PC-3 (cell line): ENCODE measurements around the gene PPP1R3D. TPM values are rescaled to one million over a fixed set of nuclear protein-coding genes. Genes with fewer than 3 reads are reported as not detected.

ENCODE experiments used
- ATAC-seq: fragments of 200-7000 bp; cut with Tn5 transposase; 2 replicates; pipeline ENCODE4 v1.9.1; 2020; ENCODE audit warnings: mild to moderate bottlenecking, moderate library complexity
- Bru-seq: library from RNA; stranded (reverse); fragments of 400-500 nt; gene quantifications from one replicate; lab custom pipeline; 2021; lab: Mats Ljungman, UMichigan
- BruChase-seq, 2 experiments: library from RNA; stranded (reverse); fragments of 400-500 nt; gene quantifications; one replicate each; lab custom pipeline; 2021; lab: Mats Ljungman, UMichigan
- BruUV-seq: library from RNA; stranded (reverse); fragments of 400-500 nt; replicated peaks from 2 replicates; lab custom pipeline; 2021; lab: Mats Ljungman, UMichigan
- CTCF ChIA-PET: fragments of 300-600 bp; sonication (Branson Sonifier 250); formaldehyde crosslinking; loops from one replicate; lab custom pipeline; 2022; ENCODE audit warnings: antibody characterized with exemption; lab: Charles Lee
- POLR2A ChIA-PET: fragments of 300-600 bp; sonication (Branson Sonifier 250); formaldehyde crosslinking; loops from one replicate; lab custom pipeline; 2022; ENCODE audit warnings: antibody characterized with exemption; ENCODE audit not compliant: unreplicated experiment; lab: Charles Lee
- DNase-seq: peaks from one replicate; pipeline ENCODE4 v3.0.0-alpha.2; 2015
- H2AFZ ChIP-seq: fragments of 300-600 bp; sonication (generic); 2 replicates; pipeline ENCODE4 v1.6.0; 2016; ENCODE audit warnings: antibody characterized with exemption, low read length
- H3F3A ChIP-seq: fragments of 300-600 bp; sonication (generic); one replicate; pipeline ENCODE4 v1.6.0; 2017; ENCODE audit warnings: antibody characterized with exemption, low read length, control low read depth, mild to moderate bottlenecking; ENCODE audit not compliant: unreplicated experiment
- H3K27ac ChIP-seq: fragments of 300-600 bp; sonication (generic); 2 replicates; pipeline ENCODE4 v1.5.1; 2016; ENCODE audit warnings: mild to moderate bottlenecking, low read length
- H3K27me3 ChIP-seq: fragments of 300-600 bp; sonication (generic); 2 replicates; pipeline ENCODE4 v1.6.1; 2016; ENCODE audit warnings: low read length, mixed read lengths
- H3K36me3 ChIP-seq: fragments of 300-600 bp; sonication (generic); 2 replicates; pipeline ENCODE4 v1.6.1; 2016; ENCODE audit warnings: low read depth, mixed run types, low read length, mixed read lengths
- H3K4me1 ChIP-seq: fragments of 300-600 bp; sonication (generic); 2 replicates; pipeline ENCODE4 v1.5.1; 2016; ENCODE audit warnings: low read length; ENCODE audit not compliant: insufficient read depth
- H3K4me2 ChIP-seq: fragments of 300-600 bp; sonication (generic); 2 replicates; pipeline ENCODE4 v1.6.0; 2016; ENCODE audit warnings: low read length
- H3K4me3 ChIP-seq: fragments of 300-600 bp; sonication (generic); 2 replicates; pipeline ENCODE4 v1.5.1; 2016; ENCODE audit warnings: mild to moderate bottlenecking, low read length, mixed read lengths
- H3K79me2 ChIP-seq: fragments of 300-600 bp; sonication (generic); 2 replicates; pipeline ENCODE4 v1.6.1; 2017; ENCODE audit warnings: low read length, mixed read lengths
- H3K9ac ChIP-seq: fragments of 300-600 bp; sonication (generic); 2 replicates; pipeline ENCODE4 v1.6.0; 2016; ENCODE audit warnings: mild to moderate bottlenecking, low read length
- H3K9me2 ChIP-seq: fragments of 300-600 bp; sonication (generic); replicated peaks from 2 replicates; pipeline ENCODE4 v1.6.1; 2016; ENCODE audit warnings: mixed run types, low read length, mixed read lengths
- H3K9me3 ChIP-seq: fragments of 300-600 bp; sonication (generic); 2 replicates; pipeline ENCODE4 v1.6.1; 2016; ENCODE audit warnings: low read length, mixed read lengths
- H4K20me1 ChIP-seq: fragments of 300-600 bp; sonication (generic); 2 replicates; pipeline ENCODE4 v1.6.1; 2016; ENCODE audit warnings: low read length, mixed read lengths
- EZH2 ChIP-seq: fragments of 300-600 bp; sonication (generic); IDR thresholded peaks from one replicate; pipeline ENCODE4 v1.6.1; 2017; ENCODE audit warnings: antibody characterized with exemption, mild to moderate bottlenecking, low read length; ENCODE audit not compliant: unreplicated experiment
- EZH2phosphoT487 ChIP-seq: fragments of 300-600 bp; sonication (generic); IDR thresholded peaks from 2 replicates; pipeline ENCODE4 v1.6.1; 2018; ENCODE audit warnings: mild to moderate bottlenecking, antibody characterized with exemption, low read length, borderline replicate concordance
- intact Hi-C: fragments of 100-400 bp; cut with micrococcal nuclease; formaldehyde crosslinking; loops from 2 replicates; pipeline ENCODE4 v1.9.0; 2023
- long read RNA-seq: library from polyadenylated mRNA; unstranded; transcript quantifications from one replicate; pipeline ENCODE4 v2.0.0, GENCODE V29; 2021; ENCODE audit not compliant: unreplicated experiment
- total RNA-seq: library from RNA; depleted of rRNA; stranded (reverse); fragments of >200 nt; gene quantifications from 2 replicates; pipeline ENCODE4 v1.2.3, GENCODE V29; 2014; rRNA removed
- TF ChIP-seq, protein P1 (sequence below): fragments of 300-600 bp; sonication (generic); conservative IDR thresholded peaks from 2 replicates; pipeline ENCODE4 v1.5.1; 2017; ENCODE audit warnings: antibody characterized with exemption, low read depth, mild to moderate bottlenecking, low read length

The PPP1R3D gene
- total RNA-seq = 5.6 and 6.3 TPM in 2 replicates
- percentile 90 among the genes with signal in this experiment for Bru-seq, nascent RNA
- BruChase-seq, experiment 1, labeled RNA remaining after a 6-hour chase = percentile 75 among the genes with signal in this experiment
- percentile 96 among the genes with signal in this experiment for BruChase-seq, experiment 2, labeled RNA remaining after a 2-hour chase
- long read RNA-seq, transcript PPP1R3D-201 (1 exons, 3,630 nt) = major isoform, 36 of 36 reads
- long read RNA-seq, partial matches to known transcripts = 0 of 36 reads
- long read RNA-seq, other reads (novel, unspliced or antisense) = 0 of 36 reads

- Histone ChIP-seq H3F3A (no peaks in the 10 kb centered on the region), H2AFZ (peak within 1 kb of the TSS; percentile 92), H3K36me3 (peaks cover 9% of the 10 kb centered on the region; the same call in 1 of the 2 replicates), H3K4me3 (peak within 1 kb of the TSS; percentile 72), H3K9me3 (no peaks in the 10 kb centered on the region), H3K27ac (peak within 1 kb of the TSS; percentile 73), H3K9me2 (no peaks in the 10 kb centered on the region), H4K20me1 (peaks cover 6% of the 10 kb centered on the region; the same call in 1 of the 2 replicates), H3K79me2 (peaks cover 51% of the 10 kb centered on the region), H3K9ac (peak within 1 kb of the TSS; percentile 80), H3K27me3 (no peaks in the 10 kb centered on the region), H3K4me2 (peak within 1 kb of the TSS; percentile 96), H3K4me1 (peaks cover 36% of the 10 kb centered on the region)
- CTCF ChIA-PET = interaction anchor here (0.6 to 1.7 kb wide), 4 partner anchors 14 to 157 kb away, joined by 3 to 10 read pairs (median 3); no protein-coding TSS in a partner anchor
- ATAC-seq = peak; percentile 90
- BruUV-seq = no TSS peak
- intact Hi-C loops = loop anchor here (2.0 kb wide), 1 partner anchor 96 kb away; no protein-coding TSS in a partner anchor
- POLR2A ChIA-PET = interaction anchor here (0.5 to 0.9 kb wide), 7 partner anchors 9 to 1537 kb away, joined by 3 to 7 read pairs (median 4); no protein-coding TSS in a partner anchor
- TF ChIP-seq, protein P1, sequence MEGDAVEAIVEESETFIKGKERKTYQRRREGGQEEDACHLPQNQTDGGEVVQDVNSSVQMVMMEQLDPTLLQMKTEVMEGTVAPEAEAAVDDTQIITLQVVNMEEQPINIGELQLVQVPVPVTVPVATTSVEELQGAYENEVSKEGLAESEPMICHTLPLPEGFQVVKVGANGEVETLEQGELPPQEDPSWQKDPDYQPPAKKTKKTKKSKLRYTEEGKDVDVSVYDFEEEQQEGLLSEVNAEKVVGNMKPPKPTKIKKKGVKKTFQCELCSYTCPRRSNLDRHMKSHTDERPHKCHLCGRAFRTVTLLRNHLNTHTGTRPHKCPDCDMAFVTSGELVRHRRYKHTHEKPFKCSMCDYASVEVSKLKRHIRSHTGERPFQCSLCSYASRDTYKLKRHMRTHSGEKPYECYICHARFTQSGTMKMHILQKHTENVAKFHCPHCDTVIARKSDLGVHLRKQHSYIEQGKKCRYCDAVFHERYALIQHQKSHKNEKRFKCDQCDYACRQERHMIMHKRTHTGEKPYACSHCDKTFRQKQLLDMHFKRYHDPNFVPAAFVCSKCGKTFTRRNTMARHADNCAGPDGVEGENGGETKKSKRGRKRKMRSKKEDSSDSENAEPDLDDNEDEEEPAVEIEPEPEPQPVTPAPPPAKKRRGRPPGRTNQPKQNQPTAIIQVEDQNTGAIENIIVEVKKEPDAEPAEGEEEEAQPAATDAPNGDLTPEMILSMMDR = no peak
- TF ChIP-seq EZH2 = no peak
- DNase-seq = peak; percentile 96
Measured at GRCh38 chr20:59940129-59940955, at the start of gene PPP1R3D, which contains the start of gene FAM217B. Gene PPP1R3D, minus strand, starts transcription at chr20:59940305. Its CDS starts 374 bp downstream, at chr20:59939931. Gene FAM217B, plus strand, starts transcription at chr20:59940389. Its CDS starts 3,555 bp downstream, at chr20:59943944.

GRCh38 chr20:59988141-59988540 is 48.0 kb upstream of the PPP1R3D start:
- TF ChIP-seq EZH2 (no peak), EZH2phosphoT487 (no peak)
- TF ChIP-seq, protein P1 = no peak
- no TSS peak for BruUV-seq
- Histone ChIP-seq H3K9me3 (no peaks in the 10 kb centered on the region), H3K27ac (peak overlapping the region; percentile 73), H3K27me3 (no peaks in the 10 kb centered on the region), H3K4me1 (peaks cover 36% of the 10 kb centered on the region), H3F3A (no peaks in the 10 kb centered on the region), H3K9me2 (no peaks in the 10 kb centered on the region), H4K20me1 (no peaks in the 10 kb centered on the region), H2AFZ (no peak overlapping the region), H3K36me3 (no peaks in the 10 kb centered on the region), H3K4me2 (peak overlapping the region; percentile 55), H3K4me3 (peak overlapping the region; percentile 44; the same call in 1 of the 2 replicates), H3K79me2 (no peaks in the 10 kb centered on the region), H3K9ac (no peak overlapping the region; the same call in 1 of the 2 replicates)
- intact Hi-C loops = loop anchor here (2.0 kb wide), 1 partner anchor 31 kb away; no protein-coding TSS in a partner anchor
- ChIA-PET POLR2A (interaction anchor here (0.6 kb wide), 1 partner anchor 230 kb away, joined by 3 read pairs; no protein-coding TSS in a partner anchor), CTCF (interaction anchor here (0.5 kb wide), 1 partner anchor 205 kb away, joined by 7 read pairs; no protein-coding TSS in a partner anchor)
- peak; percentile 92 for ATAC-seq
- DNase-seq = peak; percentile 97
